ENCODE data around the gene CDHR3.

Gene CDHR3

GRCh38 chr7:106074257-106074656 is 111.2 kb downstream of the CDHR3 start:
- no peak overlapping the region for H3K4me3 ChIP-seq (replicated peaks; ENCODE audit: low read depth, low read length)
- DNase-seq (ENCODE audit: extremely low read depth, low read depth): no peak
- TF ChIP-seq CTCF (IDR thresholded peaks at IDR 0.05; ENCODE audit: low read depth, low read length, missing control alignments): no peak

GRCh38 chr7:106075937-106076336 is 112.9 kb downstream of the CDHR3 start:
- DNase-seq (ENCODE audit: extremely low read depth, low read depth): no peak
- no peak for TF ChIP-seq CTCF (IDR thresholded peaks at IDR 0.05; ENCODE audit: low read depth, low read length, missing control alignments)
- H3K4me3 ChIP-seq (replicated peaks; ENCODE audit: low read depth, low read length): no peak overlapping the region

GRCh38 chr7:106076537-106076936 is 113.5 kb downstream of the CDHR3 start:
- H3K4me3 ChIP-seq (replicated peaks; ENCODE audit: low read depth, low read length): no peak overlapping the region
- DNase-seq (ENCODE audit: extremely low read depth, low read depth): no peak
- no peak for TF ChIP-seq CTCF (IDR thresholded peaks at IDR 0.05; ENCODE audit: low read depth, low read length, missing control alignments)

GRCh38 chr7:106080300-106080987 is 117.4 kb downstream of the CDHR3 start:
- H3K4me3 ChIP-seq (replicated peaks; ENCODE audit: low read depth, low read length): no peak overlapping the region
- TF ChIP-seq CTCF (IDR thresholded peaks at IDR 0.05; ENCODE audit: low read depth, low read length, missing control alignments): no peak
- no peak for DNase-seq (ENCODE audit: extremely low read depth, low read depth)

- no peak for DNase-seq (ENCODE audit: extremely low read depth, low read depth)
- no peak overlapping the region for H3K4me3 ChIP-seq (replicated peaks; ENCODE audit: low read depth, low read length)
- no peak for TF ChIP-seq CTCF (IDR thresholded peaks at IDR 0.05; ENCODE audit: low read depth, low read length, missing control alignments)
These were observed 119.2 kb downstream of the CDHR3 start for GRCh38 chr7:106082087-106082854.
